ENCODE measurements around the gene NR2F1-AS1. TPM values are rescaled to one million over a fixed set of nuclear protein-coding genes. Genes with fewer than 3 reads are reported as not detected.

The NR2F1-AS1 gene
- total and polyA plus RNA-seq, 2 experiments from 2014 or later: 0.59 to 4.5 TPM

DNA sequence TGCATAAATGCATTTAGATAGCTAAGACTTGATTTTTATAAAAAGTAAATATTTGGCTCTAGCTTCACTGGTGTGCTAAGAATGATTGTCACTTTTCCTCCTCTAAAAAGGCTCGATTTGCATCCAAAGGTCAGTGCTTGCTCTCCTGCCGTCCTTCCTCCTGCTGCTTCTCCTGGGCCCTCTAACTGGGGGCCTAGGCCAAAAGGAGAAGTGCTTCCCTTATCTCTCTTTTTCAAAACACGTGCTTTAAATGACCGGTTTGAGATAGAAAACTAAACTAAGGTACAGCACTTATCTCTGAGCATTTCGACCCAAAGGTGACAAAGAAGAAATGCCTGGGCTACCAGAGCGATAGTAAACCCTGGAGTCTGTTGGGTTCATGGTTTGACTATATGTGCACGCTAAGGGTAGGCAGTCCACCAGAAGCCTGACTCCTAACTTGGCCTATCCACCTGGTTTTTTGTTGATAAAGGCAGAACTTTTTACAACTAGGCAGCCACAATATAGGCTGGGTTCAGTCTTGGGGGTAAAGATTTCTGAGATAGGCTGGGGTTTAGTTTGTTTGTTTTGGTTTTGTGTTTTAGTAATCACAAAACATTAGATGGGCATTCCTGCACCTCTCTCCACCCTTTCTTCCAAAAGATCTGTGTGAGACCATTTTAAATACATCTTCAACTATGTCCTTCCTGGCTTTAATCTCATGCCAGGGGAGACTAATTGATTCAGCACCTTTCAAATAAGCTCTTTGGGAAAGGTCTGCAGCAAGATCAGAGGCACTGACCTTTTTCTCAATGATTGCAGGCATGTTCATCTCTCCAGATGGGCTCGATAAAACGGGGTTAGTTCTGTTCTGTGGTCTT is 3.8 kb downstream of the NR2F1-AS1 start:
- no peak overlapping the region for H3K4me2 ChIP-seq
- H2AFZ ChIP-seq: no peak overlapping the region
- H3K4me1 Mint-ChIP-seq: peaks cover 44% of the 10 kb centered on the region

DNA sequence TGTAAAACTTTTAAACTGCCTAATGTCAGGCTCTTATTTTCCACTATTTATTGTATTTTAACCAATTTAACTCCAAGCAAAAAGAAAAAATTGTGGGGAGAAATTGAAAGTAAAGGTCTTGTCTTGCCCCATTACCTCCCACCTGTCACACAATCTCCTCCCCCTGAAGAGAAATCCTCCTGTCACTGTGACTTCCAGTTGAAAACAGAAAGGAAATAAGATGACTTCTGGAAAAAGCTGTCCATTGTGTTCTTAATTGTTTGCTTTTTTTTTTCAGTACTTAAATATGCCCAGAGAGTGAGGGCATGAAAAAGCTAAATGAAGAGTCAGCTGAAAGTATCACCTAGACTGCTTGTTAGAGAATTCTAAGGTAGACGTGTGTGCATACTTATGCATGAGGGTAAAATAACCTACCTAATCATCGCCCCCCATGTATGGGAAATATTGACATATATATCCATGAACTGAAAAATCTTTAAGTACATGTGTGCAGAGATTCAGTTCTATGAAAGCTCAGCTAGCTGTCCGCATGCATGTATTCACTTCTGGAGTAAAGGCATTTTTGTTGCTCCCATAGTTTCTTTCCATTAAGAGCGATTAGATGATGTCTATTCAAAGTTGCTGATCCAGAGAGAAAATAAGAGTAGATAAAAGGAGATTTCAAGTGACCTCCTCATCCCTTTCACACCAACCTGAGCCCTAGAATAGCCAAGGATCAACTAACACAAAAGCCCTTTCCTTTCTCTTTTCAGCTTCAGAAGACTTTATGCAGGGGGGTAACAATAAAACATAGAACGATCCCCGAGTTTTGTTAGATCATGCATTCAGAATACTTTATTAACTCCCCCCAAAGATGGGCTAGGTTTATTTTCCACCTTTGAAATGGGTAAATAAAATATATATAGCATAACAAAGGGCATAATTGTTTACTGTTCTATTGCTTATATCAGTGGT is 5.3 kb downstream of the NR2F1-AS1 start:
- H3K9me3 Mint-ChIP-seq: peaks cover 2% of the 10 kb centered on the region; the same call in 2 of the 3 replicates
- no peaks in the 10 kb centered on the region for H3K9me2 ChIP-seq (ENCODE audit: insufficient read depth)
- H3K36me3 Mint-ChIP-seq (ENCODE audit: low read depth): no peaks in the 10 kb centered on the region; the same call in 2 of the 3 replicates
- ATAC-seq: no peak
- DNase-seq (ENCODE audit: low spot score): no peak
- H3K4me1 Mint-ChIP-seq: peaks cover 52% of the 10 kb centered on the region
- H4K20me1 ChIP-seq (replicated peaks; ENCODE audit: insufficient read depth): peaks cover 52% of the 10 kb centered on the region
- peaks cover 50% of the 10 kb centered on the region for H3F3A ChIP-seq (replicated peaks; ENCODE audit: low read depth)
- H3K4me3 Mint-ChIP-seq: no peak overlapping the region
- H3K27me3 ChIP-seq (ENCODE audit: insufficient read depth): peaks cover 100% of the 10 kb centered on the region
- no peaks in the 10 kb centered on the region for H3K36me3 ChIP-seq (ENCODE audit: insufficient read depth)
- H3K27me3 Mint-ChIP-seq (ENCODE audit: insufficient read depth, low read depth, poor library complexity): no peaks in the 10 kb centered on the region
- H2AFZ ChIP-seq: no peak overlapping the region
- H3K79me2 ChIP-seq (replicated peaks; ENCODE audit: insufficient read depth): no peaks in the 10 kb centered on the region
- no peak overlapping the region for H3K27ac ChIP-seq (ENCODE audit: low read depth)
- H3K4me1 ChIP-seq (ENCODE audit: insufficient read depth): peaks cover 86% of the 10 kb centered on the region
- no peak overlapping the region for H3K4me3 ChIP-seq
- H3K4me2 ChIP-seq: no peak overlapping the region
- H3K27ac Mint-ChIP-seq: no peak overlapping the region
- TF ChIP-seq POLR2AphosphoS5 (IDR thresholded peaks at IDR 0.05; ENCODE audit: low read depth) (no peak), EZH2phosphoT487 (IDR thresholded peaks at IDR 0.05; ENCODE audit: unreplicated experiment) (no peak), JUNB (IDR thresholded peaks at IDR 0.05; ENCODE audit: unreplicated experiment) (no peak), EZH2 (IDR thresholded peaks at IDR 0.05; ENCODE audit: low read depth, unreplicated experiment) (peak; percentile 63), ZNF114 (CRISPR knock-in tag; IDR thresholded peaks at IDR 0.05) (no peak), NANOG (IDR thresholded peaks at IDR 0.05; ENCODE audit: borderline replicate concordance) (no peak)
- TF ChIP-seq, protein P1, sequence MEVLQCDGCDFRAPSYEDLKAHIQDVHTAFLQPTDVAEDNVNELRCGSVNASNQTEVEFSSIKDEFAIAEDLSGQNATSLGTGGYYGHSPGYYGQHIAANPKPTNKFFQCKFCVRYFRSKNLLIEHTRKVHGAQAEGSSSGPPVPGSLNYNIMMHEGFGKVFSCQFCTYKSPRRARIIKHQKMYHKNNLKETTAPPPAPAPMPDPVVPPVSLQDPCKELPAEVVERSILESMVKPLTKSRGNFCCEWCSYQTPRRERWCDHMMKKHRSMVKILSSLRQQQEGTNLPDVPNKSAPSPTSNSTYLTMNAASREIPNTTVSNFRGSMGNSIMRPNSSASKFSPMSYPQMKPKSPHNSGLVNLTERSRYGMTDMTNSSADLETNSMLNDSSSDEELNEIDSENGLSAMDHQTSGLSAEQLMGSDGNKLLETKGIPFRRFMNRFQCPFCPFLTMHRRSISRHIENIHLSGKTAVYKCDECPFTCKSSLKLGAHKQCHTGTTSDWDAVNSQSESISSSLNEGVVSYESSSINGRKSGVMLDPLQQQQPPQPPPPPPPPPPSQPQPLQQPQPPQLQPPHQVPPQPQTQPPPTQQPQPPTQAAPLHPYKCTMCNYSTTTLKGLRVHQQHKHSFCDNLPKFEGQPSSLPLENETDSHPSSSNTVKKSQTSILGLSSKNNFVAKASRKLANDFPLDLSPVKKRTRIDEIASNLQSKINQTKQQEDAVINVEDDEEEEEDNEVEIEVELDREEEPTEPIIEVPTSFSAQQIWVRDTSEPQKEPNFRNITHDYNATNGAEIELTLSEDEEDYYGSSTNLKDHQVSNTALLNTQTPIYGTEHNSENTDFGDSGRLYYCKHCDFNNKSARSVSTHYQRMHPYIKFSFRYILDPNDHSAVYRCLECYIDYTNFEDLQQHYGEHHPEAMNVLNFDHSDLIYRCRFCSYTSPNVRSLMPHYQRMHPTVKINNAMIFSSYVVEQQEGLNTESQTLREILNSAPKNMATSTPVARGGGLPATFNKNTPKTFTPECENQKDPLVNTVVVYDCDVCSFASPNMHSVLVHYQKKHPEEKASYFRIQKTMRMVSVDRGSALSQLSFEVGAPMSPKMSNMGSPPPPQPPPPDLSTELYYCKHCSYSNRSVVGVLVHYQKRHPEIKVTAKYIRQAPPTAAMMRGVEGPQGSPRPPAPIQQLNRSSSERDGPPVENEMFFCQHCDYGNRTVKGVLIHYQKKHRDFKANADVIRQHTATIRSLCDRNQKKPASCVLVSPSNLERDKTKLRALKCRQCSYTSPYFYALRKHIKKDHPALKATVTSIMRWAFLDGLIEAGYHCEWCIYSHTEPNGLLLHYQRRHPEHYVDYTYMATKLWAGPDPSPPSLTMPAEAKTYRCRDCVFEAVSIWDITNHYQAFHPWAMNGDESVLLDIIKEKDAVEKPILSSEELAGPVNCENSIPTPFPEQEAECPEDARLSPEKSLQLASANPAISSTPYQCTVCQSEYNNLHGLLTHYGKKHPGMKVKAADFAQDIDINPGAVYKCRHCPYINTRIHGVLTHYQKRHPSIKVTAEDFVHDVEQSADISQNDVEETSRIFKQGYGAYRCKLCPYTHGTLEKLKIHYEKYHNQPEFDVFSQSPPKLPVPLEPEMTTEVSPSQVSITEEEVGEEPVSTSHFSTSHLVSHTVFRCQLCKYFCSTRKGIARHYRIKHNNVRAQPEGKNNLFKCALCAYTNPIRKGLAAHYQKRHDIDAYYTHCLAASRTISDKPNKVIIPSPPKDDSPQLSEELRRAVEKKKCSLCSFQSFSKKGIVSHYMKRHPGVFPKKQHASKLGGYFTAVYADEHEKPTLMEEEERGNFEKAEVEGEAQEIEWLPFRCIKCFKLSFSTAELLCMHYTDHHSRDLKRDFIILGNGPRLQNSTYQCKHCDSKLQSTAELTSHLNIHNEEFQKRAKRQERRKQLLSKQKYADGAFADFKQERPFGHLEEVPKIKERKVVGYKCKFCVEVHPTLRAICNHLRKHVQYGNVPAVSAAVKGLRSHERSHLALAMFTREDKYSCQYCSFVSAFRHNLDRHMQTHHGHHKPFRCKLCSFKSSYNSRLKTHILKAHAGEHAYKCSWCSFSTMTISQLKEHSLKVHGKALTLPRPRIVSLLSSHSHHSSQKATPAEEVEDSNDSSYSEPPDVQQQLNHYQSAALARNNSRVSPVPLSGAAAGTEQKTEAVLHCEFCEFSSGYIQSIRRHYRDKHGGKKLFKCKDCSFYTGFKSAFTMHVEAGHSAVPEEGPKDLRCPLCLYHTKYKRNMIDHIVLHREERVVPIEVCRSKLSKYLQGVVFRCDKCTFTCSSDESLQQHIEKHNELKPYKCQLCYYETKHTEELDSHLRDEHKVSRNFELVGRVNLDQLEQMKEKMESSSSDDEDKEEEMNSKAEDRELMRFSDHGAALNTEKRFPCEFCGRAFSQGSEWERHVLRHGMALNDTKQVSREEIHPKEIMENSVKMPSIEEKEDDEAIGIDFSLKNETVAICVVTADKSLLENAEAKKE (CRISPR knock-in tag; IDR thresholded peaks at IDR 0.05): no peak

More for the DNA sequence above, 3.8 kb downstream of the NR2F1-AS1 start:
- Mint-ChIP-seq H3K9me3 (peaks cover 2% of the 10 kb centered on the region; the same call in 2 of the 3 replicates), H3K27ac (no peak overlapping the region), H3K4me3 (no peak overlapping the region), H3K36me3 (ENCODE audit: low read depth) (no peaks in the 10 kb centered on the region; the same call in 2 of the 3 replicates), H3K27me3 (ENCODE audit: insufficient read depth, low read depth, poor library complexity) (no peaks in the 10 kb centered on the region)
- no peaks in the 10 kb centered on the region for H3K36me3 ChIP-seq (ENCODE audit: insufficient read depth)
- peak; percentile 21 for DNase-seq (ENCODE audit: low spot score)
- no peak overlapping the region for H3K27ac ChIP-seq (ENCODE audit: low read depth)
- peaks cover 38% of the 10 kb centered on the region for H3F3A ChIP-seq (replicated peaks; ENCODE audit: low read depth)
- no peak overlapping the region for H3K4me3 ChIP-seq
- peaks cover 82% of the 10 kb centered on the region for H3K4me1 ChIP-seq (ENCODE audit: insufficient read depth)
- no peak for ATAC-seq
- H4K20me1 ChIP-seq (replicated peaks; ENCODE audit: insufficient read depth): peaks cover 45% of the 10 kb centered on the region
- H3K27me3 ChIP-seq (ENCODE audit: insufficient read depth): peaks cover 97% of the 10 kb centered on the region
- TF ChIP-seq NANOG (IDR thresholded peaks at IDR 0.05; ENCODE audit: borderline replicate concordance) (no peak), ZNF114 (CRISPR knock-in tag; IDR thresholded peaks at IDR 0.05) (no peak), EZH2 (IDR thresholded peaks at IDR 0.05; ENCODE audit: low read depth, unreplicated experiment) (peak; percentile 74), EZH2phosphoT487 (IDR thresholded peaks at IDR 0.05; ENCODE audit: unreplicated experiment) (peak; percentile 49), JUNB (IDR thresholded peaks at IDR 0.05; ENCODE audit: unreplicated experiment) (no peak)
- H3K79me2 ChIP-seq (replicated peaks; ENCODE audit: insufficient read depth): no peaks in the 10 kb centered on the region
- H3K9me2 ChIP-seq (ENCODE audit: insufficient read depth): no peaks in the 10 kb centered on the region
